ENCODE measurements around the gene TAF6L. TPM values are rescaled to one million over a fixed set of nuclear protein-coding genes. Genes with fewer than 3 reads are reported as not detected.

Gene TAF6L
- total and polyA plus RNA-seq, 2 of the 8 experiments (the other 6 are each of a cell fraction or from before 2014, with no cell fraction given), result 24.8 to 31.9 TPM

DNA sequence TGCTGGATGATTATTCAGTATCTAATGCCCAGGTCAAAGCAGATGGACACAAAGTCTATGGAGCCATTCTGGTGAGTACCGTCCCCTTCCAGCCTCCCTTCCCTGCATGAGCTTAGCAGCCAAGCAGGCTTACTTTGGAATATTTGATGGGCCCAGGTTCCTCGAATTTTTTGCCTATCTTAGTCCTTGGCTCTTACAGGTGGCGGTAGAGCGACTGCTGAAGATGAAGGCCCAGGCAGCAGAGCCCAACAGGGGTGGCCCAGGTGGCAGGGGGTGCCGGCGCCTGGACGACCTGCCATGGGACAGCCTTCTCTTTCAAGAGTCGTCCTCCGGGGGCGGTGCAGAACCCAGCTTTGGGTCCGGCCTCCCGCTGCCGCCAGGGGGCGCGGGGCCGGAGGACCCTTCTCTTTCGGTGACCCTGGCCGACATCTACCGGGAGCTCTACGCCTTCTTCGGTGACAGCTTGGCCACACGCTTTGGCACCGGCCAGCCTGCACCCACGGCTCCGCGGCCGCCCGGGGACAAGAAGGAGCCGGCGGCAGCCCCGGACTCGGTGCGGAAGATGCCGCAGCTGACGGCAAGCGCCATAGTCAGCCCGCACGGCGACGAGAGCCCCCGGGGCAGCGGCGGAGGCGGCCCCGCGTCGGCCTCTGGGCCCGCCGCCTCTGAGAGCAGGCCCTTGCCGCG is 15.3 kb downstream of the TAF6L start (continued):
- peak; percentile 72 for TF ChIP-seq CTBP2 (IDR thresholded peaks at IDR 0.05; ENCODE audit: borderline replicate concordance, insufficient read depth, insufficient read length, low read length)
- peak; percentile 6; the same call in 1 of the 2 replicates for TF ChIP-seq SRF (IDR thresholded peaks at IDR 0.05; ENCODE audit: low read depth, low read length)
- TF ChIP-seq, protein P1, sequence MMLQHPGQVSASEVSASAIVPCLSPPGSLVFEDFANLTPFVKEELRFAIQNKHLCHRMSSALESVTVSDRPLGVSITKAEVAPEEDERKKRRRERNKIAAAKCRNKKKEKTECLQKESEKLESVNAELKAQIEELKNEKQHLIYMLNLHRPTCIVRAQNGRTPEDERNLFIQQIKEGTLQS (IDR thresholded peaks at IDR 0.05; ENCODE audit: insufficient read depth, low read depth, low read length), result 0 out of 2 replicates have a peak, but pooled peaks have one; percentile 52
- TF ChIP-seq HDAC2 (IDR thresholded peaks at IDR 0.05; ENCODE audit: borderline replicate concordance in 1 of 2, low read depth in 2 of 2, low read length in 2 of 2), result no peak; a peak in 1 of 4 replicates

Data from H1 (cell line).